T47D (cell line): ENCODE results near the gene ANKRD44.

Experiments
- DNase-seq, 2 experiments: peaks; one replicate each; pipeline versions ENCODE4 v3.0.0 to v3.0.0-alpha.2; 2011 to 2012; ENCODE audit warnings: low read depth in 1 of 2, low spot score in 1 of 2
- JUND ChIP-seq: IDR thresholded peaks from 2 replicates; pipeline ENCODE4 v1.6.1; 2012; ENCODE audit warnings: low read depth
- in situ Hi-C: cut with HindIII; loops from 2 replicates; pipeline ENCODE4 v1.10.0; 2016; ENCODE audit warnings: low sequenced_read_pairs, low pct_unique_long_range_greater_than_20kb

ANKRD44 gene

DNA sequence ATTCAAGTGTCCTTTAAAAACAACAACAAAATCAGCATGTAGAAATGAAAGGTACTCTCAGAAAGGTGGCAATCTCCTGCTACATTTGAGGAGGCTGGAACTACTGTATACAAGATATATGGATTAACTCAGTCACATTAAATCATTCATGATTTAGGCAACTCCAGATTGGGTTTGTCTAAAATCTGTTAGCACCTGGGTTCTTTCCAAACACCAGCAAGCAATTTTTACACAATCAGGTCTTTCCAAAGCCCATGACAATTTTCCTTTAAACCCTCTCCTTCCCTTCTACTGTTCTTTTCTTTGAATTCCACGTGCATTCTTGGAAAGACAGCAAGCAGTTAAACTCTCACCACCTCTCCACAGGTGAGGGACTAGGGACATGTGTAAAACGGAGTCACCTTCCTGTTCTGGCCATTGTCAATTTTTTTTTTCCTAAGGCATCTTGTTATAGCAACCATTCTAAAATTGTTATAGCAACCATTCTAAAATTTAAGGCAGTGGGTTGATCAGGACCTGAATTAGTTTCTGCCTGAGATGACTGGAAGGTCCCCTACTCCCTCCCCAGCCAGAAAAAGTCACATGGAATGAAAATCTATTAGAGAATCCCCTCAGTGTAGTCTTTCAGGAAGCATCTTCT lies 113.9 kb downstream of the ANKRD44 start:
- no peak for TF ChIP-seq JUND
- in situ Hi-C loops = no loop called here
- no peak for DNase-seq

DNA sequence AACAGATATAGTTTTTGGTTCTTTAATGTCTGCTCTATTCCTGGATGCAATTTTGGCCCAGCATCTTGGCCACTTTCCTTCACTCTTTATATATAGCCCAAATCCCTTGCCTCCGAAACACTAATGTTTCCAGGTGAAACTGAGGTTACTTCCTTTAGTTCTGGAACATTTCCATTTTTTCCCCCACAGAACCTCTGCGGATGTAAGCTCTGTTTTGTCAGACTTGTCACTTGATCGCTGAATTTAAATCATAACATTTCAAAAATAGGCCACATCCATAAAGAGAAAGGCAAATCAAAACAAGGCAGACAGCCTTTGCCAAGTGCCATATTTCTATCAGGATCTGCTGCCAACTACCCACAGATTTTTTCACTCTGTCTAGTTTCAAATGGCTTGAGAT lies 115.1 kb downstream of the ANKRD44 start:
- no peak for DNase-seq
- no peak for TF ChIP-seq JUND
- in situ Hi-C loops = no loop called here

DNA sequence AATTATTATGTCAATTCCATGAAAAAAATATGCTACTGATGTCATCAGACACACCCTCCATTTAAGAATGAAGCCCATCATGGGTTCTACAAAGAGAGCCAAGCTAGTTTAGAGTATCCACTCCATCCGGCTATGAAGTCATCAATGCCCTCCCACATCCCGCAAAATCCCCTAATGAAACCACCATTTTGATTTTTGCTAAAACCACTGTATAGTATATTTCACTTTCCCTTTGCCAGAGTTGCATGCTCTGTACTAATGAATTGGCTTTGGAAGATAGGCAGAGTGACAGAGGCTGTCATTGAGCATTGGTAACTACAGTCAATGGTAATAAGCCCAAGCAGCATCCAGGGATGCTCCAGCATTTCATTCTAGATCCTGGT lies 118.6 kb downstream of the ANKRD44 start:
- in situ Hi-C loops = no loop called here
- DNase-seq = no peak
- no peak for TF ChIP-seq JUND

DNA sequence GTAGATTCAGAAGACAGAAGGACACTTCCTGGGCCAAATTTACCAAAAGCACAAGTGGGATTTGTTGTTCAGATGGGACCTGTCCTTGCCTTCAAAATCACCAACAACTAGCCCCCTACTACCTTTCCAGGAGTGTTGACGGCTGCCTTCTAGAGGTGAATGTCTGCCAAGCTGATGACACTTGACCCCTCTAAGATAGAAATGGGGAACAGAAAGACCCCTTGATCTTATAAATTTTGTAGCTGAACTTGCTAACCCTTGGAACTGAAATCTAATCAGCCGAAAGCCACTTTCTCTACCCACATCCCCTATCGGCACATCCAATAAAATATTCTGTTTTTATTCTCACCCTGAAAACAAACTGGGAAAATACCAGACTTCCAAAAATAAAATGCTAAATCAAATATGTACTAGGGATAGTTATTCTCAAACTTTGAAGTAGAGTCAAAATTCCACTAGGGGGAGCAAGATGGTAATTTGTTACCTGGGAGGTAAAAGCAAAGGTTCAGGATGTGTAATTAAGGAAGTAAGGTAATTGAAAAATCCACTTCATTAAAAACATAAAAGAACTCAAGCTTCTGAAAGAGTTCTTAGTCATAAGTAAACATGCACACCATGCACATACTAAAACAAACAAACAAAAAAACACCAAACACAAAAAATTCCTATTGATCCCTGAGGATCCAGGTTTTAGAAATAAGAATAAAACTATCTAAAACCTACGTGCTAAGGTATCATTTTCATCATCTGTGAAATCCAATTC lies 119.2 kb downstream of the ANKRD44 start:
- in situ Hi-C loops = no loop called here
- DNase-seq = peak; percentile 19 to 66

DNA sequence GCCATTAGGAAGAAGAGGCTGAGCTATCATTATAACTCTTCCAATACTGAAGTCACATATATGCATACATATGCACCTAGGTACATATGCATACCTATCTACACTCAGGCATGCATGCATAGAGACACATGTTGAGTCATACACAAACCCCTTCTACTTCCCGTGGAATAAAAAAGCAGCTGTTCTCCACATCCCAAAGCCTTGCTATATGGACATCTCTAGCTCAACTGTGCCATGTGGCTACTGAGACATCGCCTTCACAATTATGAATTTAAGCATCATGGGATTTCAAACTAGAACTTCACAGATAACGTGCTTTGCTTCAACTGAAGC lies 120.5 kb downstream of the ANKRD44 start:
- TF ChIP-seq JUND = no peak
- in situ Hi-C loops = no loop called here
- no peak for DNase-seq

More for the DNA sequence above, 119.2 kb downstream of the ANKRD44 start:
- TF ChIP-seq JUND = no peak

DNA sequence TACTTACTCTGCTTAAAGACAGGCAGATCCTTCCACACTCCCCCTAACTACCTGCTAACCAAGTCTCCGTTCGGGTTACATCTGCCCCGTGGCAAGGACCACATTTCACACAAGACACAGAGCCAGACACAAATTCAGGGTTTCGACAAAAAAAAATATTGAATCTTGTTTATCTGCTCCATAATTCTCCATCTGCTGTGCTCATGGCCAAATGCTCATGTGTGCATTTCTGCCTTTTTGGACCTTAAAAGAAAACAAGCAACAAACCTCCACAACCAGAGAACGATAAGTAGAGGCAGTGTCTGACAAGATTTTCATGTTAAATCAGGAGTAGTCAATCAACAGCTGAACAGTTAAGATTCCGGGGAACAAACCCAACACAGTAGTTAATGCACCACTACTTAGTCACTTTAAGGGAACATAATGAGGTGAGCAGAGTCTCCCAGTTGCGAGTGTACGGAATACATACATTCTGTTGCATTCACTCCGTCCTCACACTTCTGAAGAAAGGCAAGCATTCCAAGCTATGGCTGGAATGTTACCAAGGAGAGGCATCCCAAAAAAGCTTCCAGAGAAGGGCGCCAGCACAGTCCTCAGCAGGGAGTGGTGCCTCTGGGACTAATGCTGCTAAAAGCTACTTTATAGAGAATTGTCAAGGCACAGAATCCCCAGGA lies 121.0 kb downstream of the ANKRD44 start:
- TF ChIP-seq JUND = no peak
- in situ Hi-C loops = no loop called here
- no peak for DNase-seq

DNA sequence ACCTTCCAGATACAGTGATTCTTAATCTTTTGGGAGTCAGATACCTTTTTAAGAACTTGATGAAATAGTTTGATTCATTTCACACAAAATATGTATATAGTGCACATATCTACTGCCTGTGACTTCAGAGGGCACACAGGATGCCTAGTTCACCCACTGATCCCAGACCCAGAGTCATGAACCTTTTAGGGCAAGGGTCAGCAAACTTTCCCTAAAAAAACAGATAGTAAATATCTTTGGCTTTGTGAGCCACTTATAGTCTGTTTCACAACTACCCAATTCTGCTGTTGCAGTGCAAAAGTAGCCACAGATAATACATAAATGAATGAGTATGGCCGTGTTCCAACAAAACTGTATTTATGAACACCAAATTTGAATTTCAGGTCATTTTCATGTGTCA lies 124.9 kb downstream of the ANKRD44 start:
- in situ Hi-C loops = no loop called here
- no peak for TF ChIP-seq JUND
- DNase-seq = no peak

DNA sequence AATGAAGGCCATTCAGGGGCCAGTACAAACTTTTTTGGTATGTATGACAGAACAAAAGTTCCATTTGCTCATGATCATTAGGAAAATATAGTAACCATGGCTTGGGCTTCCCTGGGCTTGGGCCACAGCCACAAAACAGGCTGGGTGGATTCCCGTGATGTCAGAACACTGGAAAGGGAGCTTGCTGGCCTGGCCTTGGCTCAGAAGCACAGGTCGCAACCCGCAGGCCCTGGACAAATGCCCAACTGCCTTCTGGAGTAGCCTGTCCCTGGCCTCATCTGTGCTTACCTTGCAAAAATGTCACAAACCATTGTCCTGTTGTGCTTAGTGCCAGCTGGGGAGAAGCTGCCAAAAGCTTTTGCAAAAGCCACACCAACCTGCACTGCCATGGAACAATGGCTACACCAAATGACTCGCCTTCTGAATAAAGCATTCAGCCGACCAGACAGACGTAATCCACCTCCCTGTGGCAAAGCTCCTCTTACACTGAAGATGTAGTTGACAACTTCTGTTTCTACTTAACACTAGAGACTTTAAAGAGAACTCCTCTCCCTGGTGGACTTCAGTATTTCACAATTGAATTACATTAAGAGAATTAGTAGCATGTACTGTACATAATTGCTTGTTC lies 125.5 kb downstream of the ANKRD44 start:
- in situ Hi-C loops = no loop called here
- no peak for TF ChIP-seq JUND
- DNase-seq = peak in 1 of 2 experiments; percentile 24

DNA sequence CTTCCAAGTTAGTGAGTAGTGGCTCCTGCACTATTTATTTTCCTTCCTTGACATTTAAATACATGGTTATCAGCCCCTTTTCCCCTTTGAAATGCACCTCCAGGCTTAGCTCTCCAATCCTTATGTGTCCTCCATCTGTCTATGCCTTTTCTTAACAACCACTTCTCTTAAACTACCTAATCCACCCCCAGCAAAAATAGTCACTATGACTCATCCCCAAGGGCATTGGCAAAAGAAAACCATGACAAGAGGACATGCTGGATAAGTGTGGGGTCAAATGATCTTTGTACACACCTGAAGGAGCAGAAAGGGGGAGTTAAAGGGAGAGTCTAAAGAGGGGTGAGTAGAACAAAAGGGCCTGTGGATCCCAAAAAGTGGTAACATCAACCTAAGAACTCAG lies 127.2 kb downstream of the ANKRD44 start:
- no peak for TF ChIP-seq JUND
- in situ Hi-C loops = no loop called here
- no peak for DNase-seq

DNA sequence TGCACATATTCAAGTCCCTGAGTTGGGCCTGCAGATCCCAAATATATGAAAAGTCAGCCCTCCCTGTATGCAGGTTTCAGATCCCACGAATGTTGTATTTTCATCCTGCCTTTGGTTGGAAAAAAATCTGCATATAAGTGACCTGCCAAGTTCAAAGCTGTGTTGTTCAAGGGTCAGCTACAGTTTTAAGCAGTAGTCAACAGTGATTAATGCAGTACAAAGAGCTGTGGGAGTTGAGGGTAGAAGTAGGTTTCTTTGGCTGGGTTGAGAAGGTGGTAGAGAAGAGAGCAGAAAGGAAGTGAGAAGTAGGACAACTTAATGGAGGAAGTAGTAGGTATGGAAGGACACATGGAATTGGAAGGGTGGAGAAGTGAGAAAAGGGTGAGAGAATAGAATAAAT lies 127.9 kb downstream of the ANKRD44 start:
- in situ Hi-C loops = no loop called here
- no peak for DNase-seq
- TF ChIP-seq JUND = no peak

DNA sequence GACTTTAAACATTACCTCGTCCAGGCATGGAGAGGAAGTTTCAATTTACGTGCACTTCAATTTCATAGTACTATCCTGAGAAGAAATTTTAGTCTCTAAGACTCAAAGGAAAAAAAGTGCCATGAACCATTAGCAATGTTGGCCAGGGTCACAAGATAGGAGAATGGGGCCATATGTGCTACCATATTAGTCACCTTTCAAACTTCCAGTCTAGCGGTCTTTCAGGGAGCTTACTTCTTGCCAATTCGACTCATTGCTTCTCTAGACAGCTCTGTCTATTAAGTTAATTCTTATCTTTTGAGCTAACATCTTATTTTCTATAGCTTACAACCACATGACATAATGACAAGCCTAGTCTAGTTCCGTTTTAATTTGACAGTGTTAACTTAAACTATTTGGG lies 129.1 kb downstream of the ANKRD44 start:
- no peak for TF ChIP-seq JUND
- in situ Hi-C loops = no loop called here
- DNase-seq = no peak

DNA sequence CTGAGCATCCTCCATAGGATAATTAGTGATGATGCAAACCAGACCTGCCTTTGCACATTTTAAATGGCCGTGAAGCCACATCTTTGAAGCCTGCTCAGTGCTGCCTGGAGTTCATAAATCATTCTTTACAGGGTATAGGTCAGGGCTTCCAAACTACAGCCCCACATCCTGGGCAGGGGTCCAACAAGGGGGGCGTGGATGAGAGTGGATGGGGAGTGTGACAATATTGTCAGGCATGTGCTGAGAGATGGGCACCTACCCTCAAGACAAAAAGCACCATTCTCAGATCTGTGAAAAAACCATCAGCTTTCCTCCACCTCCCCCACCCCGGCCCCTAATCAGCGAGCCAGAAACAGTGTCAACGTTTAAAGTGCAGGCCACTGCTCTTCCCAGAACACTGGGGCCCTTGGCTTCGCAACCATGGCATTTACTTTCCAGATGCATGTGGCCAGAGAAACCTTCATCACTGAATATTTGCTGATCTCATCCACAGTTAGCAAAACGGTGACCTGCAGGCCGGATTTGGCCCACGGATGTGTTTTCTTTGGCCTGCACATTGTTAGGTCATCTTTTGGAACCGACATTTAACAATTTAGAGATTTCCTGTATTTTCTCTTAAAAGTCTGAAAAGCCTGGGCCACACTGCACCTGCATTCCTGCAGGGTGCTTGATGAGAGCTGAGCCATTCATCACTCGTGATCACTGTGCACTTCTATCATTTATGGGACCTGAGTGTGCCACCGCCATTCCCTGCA lies 130.7 kb downstream of the ANKRD44 start:
- DNase-seq = no peak
- in situ Hi-C loops = no loop called here
- TF ChIP-seq JUND = no peak

DNA sequence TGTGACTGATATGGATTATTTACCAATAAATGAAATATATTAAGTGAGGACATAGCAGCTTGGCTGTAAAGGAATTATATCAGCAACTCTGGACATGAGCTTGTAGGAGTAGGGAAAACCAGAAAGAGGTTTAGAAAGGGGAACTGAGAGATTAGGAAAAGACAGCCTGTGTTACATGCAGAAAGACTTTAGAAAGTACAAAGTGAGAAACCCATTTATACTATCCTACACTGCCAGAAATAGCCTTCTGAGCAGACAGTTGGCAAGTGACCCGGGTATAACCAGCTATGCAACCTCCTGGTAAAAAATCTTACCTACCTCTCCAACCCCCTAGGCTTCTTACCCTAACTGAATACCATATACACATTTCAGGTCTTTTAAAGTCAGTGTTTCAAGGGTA lies 134.1 kb downstream of the ANKRD44 start:
- DNase-seq = no peak
- in situ Hi-C loops = no loop called here
- TF ChIP-seq JUND = no peak
